NT2/D1 (cell line): ENCODE measurements around the gene UBE4B.

Source experiments
- SUZ12 ChIP-seq: IDR thresholded peaks from 2 replicates; pipeline ENCODE4 v1.6.1; 2011; ENCODE audit not compliant: insufficient read length, insufficient read depth; ENCODE audit errors: extremely low read depth
- YY1 ChIP-seq: IDR thresholded peaks from 2 replicates; pipeline ENCODE4 v1.6.1; 2011; ENCODE audit not compliant: insufficient read length, insufficient read depth
- ZNF274 ChIP-seq: IDR thresholded peaks from 2 replicates; pipeline ENCODE4 v1.6.1; 2011; ENCODE audit warnings: mild to moderate bottlenecking, low read depth, low read length

- TF ChIP-seq ZNF274 (no peak), YY1 (no peak), SUZ12 (no peak)
Observed at GRCh38 chr1:10085076-10085475, 52.3 kb downstream of the UBE4B start.
